Smooth muscle cell (in vitro differentiated cells): Measurements from ENCODE around the gene GALNT2. TPM values are rescaled to one million over a fixed set of nuclear protein-coding genes. Genes with fewer than 3 reads are reported as not detected.

Experiments
- DNase-seq: peaks from one replicate; lab custom pipeline; 2025; ENCODE audit not compliant: unreplicated experiment; lab: John Stamatoyannopoulos, UW
- H2AFZ ChIP-seq: fragments of 200-600 bp; sonication (generic); 2 replicates; pipeline ENCODE4 v1.6.0; 2016; ENCODE audit warnings: antibody characterized with exemption, low read depth, mild to moderate bottlenecking
- H3F3A ChIP-seq: fragments of 200-600 bp; sonication (generic); 2 replicates; pipeline ENCODE4 v1.6.0; 2017; ENCODE audit warnings: antibody characterized with exemption, low read depth
- H3K27ac ChIP-seq: fragments of 200-600 bp; sonication (generic); 2 replicates; pipeline ENCODE4 v1.5.1; 2016; ENCODE audit warnings: low read depth, mild to moderate bottlenecking
- H3K27me3 ChIP-seq: fragments of 200-600 bp; sonication (generic); 2 replicates; pipeline ENCODE4 v1.6.1; 2016; ENCODE audit warnings: low read depth, mild to moderate bottlenecking
- H3K36me3 ChIP-seq: fragments of 200-600 bp; sonication (generic); 2 replicates; pipeline ENCODE4 v1.5.1; 2016; ENCODE audit warnings: low read depth
- H3K4me1 ChIP-seq: fragments of 200-600 bp; sonication (generic); 2 replicates; pipeline ENCODE4 v1.5.1; 2016; ENCODE audit warnings: low read depth
- H3K4me2 ChIP-seq: fragments of 200-600 bp; sonication (generic); 2 replicates; pipeline ENCODE4 v1.6.0; 2016; ENCODE audit warnings: mild to moderate bottlenecking
- H3K4me3 ChIP-seq: fragments of 200-600 bp; sonication (generic); 2 replicates; pipeline ENCODE4 v1.5.1; 2016; ENCODE audit warnings: mild to moderate bottlenecking
- H3K79me2 ChIP-seq: fragments of 200-600 bp; sonication (generic); 2 replicates; pipeline ENCODE4 v1.6.0; 2016; ENCODE audit warnings: low read depth, mild to moderate bottlenecking
- H3K9ac ChIP-seq: fragments of 200-600 bp; sonication (generic); 2 replicates; pipeline ENCODE4 v1.6.0; 2016; ENCODE audit warnings: low read depth
- H3K9me3 ChIP-seq: fragments of 200-600 bp; sonication (generic); replicated peaks from 2 replicates; pipeline ENCODE4 v1.5.1; 2016; ENCODE audit warnings: low read depth
- H4K20me1 ChIP-seq: fragments of 200-600 bp; sonication (generic); 2 replicates; pipeline ENCODE4 v1.6.0; 2016; ENCODE audit warnings: low read depth
- WGBS: methylation state at CpG from one replicate; pipeline ENCODE4 v1.1.7; 2016; ENCODE audit warnings: low lambda C conversion rate; 5-methylcytosine and 5-hydroxymethylcytosine counted together
- polyA plus RNA-seq: library from polyadenylated mRNA; unstranded; fragments of >200 nt; fragmentation: Nextera tagmentation; extraction: Ambion mirVana; gene quantifications from 2 replicates; pipeline ENCODE4 v1.2.1, GENCODE V29; 2016
- total RNA-seq: library from RNA; depleted of rRNA; stranded (reverse); fragments of >200 nt; gene quantifications from 2 replicates; pipeline ENCODE4 v1.2.3, GENCODE V29; 2014
- TF ChIP-seq, protein P1 (sequence below): fragments of 200-600 bp; sonication (generic); IDR thresholded peaks from 2 replicates; pipeline ENCODE4 v1.5.1; 2017; ENCODE audit warnings: borderline replicate concordance, mild to moderate bottlenecking, antibody characterized with exemption; ENCODE audit not compliant: insufficient read depth, poor library complexity, severe bottlenecking

The GALNT2 gene
- total and polyA plus RNA-seq, 2 experiments from 2014 or later = 76.4 to 152 TPM

DNA sequence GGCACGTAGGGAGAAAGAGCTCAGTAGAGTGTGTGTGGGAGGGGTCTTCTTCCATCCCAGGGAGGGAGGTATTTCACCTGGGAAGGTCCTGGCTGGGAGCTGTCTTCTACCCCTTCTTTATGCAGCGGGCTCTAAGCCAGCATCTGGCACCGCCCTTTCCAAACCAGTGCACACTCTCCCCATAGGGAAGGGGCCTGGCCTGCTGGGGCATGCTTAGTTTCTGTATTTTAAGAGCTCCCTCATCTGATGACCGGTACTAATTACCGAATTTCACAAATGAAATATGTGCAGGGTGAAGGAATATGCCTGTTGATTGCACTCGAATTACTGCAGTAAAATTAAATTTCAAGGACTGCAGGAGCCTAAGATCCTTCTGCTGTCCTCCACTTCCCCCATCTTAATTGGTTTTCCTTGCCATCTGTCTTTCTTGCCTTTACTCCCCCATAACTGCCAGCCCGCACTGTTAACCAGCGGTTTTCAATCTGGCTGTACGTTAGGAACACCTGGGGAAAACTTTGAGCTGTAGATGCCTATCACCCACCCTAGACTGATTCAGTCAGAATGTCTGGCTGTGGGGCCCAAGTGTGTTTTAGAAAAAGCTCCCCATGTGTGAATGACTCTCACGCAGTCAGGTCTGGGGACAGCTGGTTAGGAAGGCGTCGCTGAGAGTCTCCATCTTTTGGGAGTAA is 20.1 kb downstream of the GALNT2 start:
- TF ChIP-seq, protein P1, sequence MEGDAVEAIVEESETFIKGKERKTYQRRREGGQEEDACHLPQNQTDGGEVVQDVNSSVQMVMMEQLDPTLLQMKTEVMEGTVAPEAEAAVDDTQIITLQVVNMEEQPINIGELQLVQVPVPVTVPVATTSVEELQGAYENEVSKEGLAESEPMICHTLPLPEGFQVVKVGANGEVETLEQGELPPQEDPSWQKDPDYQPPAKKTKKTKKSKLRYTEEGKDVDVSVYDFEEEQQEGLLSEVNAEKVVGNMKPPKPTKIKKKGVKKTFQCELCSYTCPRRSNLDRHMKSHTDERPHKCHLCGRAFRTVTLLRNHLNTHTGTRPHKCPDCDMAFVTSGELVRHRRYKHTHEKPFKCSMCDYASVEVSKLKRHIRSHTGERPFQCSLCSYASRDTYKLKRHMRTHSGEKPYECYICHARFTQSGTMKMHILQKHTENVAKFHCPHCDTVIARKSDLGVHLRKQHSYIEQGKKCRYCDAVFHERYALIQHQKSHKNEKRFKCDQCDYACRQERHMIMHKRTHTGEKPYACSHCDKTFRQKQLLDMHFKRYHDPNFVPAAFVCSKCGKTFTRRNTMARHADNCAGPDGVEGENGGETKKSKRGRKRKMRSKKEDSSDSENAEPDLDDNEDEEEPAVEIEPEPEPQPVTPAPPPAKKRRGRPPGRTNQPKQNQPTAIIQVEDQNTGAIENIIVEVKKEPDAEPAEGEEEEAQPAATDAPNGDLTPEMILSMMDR = no peak

GRCh38 chr1:230087717-230088105 is 20.7 kb downstream of the GALNT2 start:
- Histone ChIP-seq H3F3A (peaks cover 40% of the 10 kb centered on the region), H3K9me3 (no peaks in the 10 kb centered on the region), H2AFZ (no peak overlapping the region), H3K4me2 (peak overlapping the region; percentile 57), H3K4me1 (peaks cover 38% of the 10 kb centered on the region), H3K27ac (peak overlapping the region; percentile 98), H3K9ac (peak overlapping the region; percentile 78), H3K36me3 (no peaks in the 10 kb centered on the region), H3K4me3 (no peak overlapping the region), H3K79me2 (peaks cover 88% of the 10 kb centered on the region), H4K20me1 (no peaks in the 10 kb centered on the region), H3K27me3 (no peaks in the 10 kb centered on the region)
- TF ChIP-seq, protein P1 = no peak
- WGBS = 53% methylated on average over 3 of the region's 3 CpGs
- no peak for DNase-seq

More for the DNA sequence above, 20.1 kb downstream of the GALNT2 start:
- Histone ChIP-seq H3K9me3 (no peaks in the 10 kb centered on the region), H3K79me2 (peaks cover 88% of the 10 kb centered on the region), H4K20me1 (no peaks in the 10 kb centered on the region), H3K36me3 (no peaks in the 10 kb centered on the region), H3K9ac (peak overlapping the region; percentile 78), H3K4me1 (peaks cover 38% of the 10 kb centered on the region), H3F3A (peaks cover 41% of the 10 kb centered on the region), H2AFZ (no peak overlapping the region), H3K27ac (peak overlapping the region; percentile 98), H3K4me3 (no peak overlapping the region), H3K27me3 (no peaks in the 10 kb centered on the region), H3K4me2 (peak overlapping the region; percentile 57)
- 79% methylated on average over 12 of the region's 12 CpGs for WGBS
- DNase-seq = no peak

- Histone ChIP-seq H3K9ac (peak overlapping the region; percentile 9), H2AFZ (no peak overlapping the region), H3F3A (peaks cover 21% of the 10 kb centered on the region), H3K9me3 (no peaks in the 10 kb centered on the region), H3K4me3 (no peak overlapping the region), H3K36me3 (no peaks in the 10 kb centered on the region), H3K4me2 (peak overlapping the region; percentile 69), H3K27ac (peak overlapping the region; percentile 83), H3K4me1 (peaks cover 24% of the 10 kb centered on the region), H3K27me3 (no peaks in the 10 kb centered on the region), H4K20me1 (peaks cover 8% of the 10 kb centered on the region), H3K79me2 (peaks cover 98% of the 10 kb centered on the region)
- no peak for DNase-seq
- WGBS = 9% methylated on average over 6 of the region's 6 CpGs
- TF ChIP-seq, protein P1 = no peak
These were observed 23.2 kb downstream of the GALNT2 start for GRCh38 chr1:230090194-230090711.
